Osteocyte (in vitro differentiated cells): ENCODE results near the gene GMNN. TPM values are rescaled to one million over a fixed set of nuclear protein-coding genes. Genes with fewer than 3 reads are reported as not detected.

Experiments
- DNase-seq: peaks from one replicate; pipeline ENCODE4 v3.0.0; 2021; ENCODE audit warnings: mixed read lengths; ENCODE audit not compliant: unreplicated experiment; ENCODE audit errors: extremely low spot score
- H3K27ac Mint-ChIP-seq: one replicate; pipeline ENCODE4 v1.8.0; 2021; ENCODE audit warnings: mild to moderate bottlenecking, mixed read lengths; ENCODE audit not compliant: unreplicated experiment
- H3K27me3 Mint-ChIP-seq: one replicate; pipeline ENCODE4 v1.8.0; 2021; ENCODE audit warnings: mixed read lengths; ENCODE audit not compliant: unreplicated experiment
- H3K36me3 Mint-ChIP-seq: one replicate; pipeline ENCODE4 v1.8.0; 2021; ENCODE audit warnings: mixed read lengths; ENCODE audit not compliant: unreplicated experiment
- H3K4me1 Mint-ChIP-seq: one replicate; pipeline ENCODE4 v1.8.0; 2021; ENCODE audit warnings: mixed read lengths; ENCODE audit not compliant: unreplicated experiment
- H3K4me3 Mint-ChIP-seq: one replicate; pipeline ENCODE4 v1.8.0; 2021; ENCODE audit warnings: mild to moderate bottlenecking, moderate library complexity, mixed read lengths; ENCODE audit not compliant: unreplicated experiment
- H3K9me3 Mint-ChIP-seq: one replicate; pipeline ENCODE4 v1.8.0; 2021; ENCODE audit warnings: mixed read lengths; ENCODE audit not compliant: unreplicated experiment
- CTCF ChIP-seq: fragments of 200-600 bp; sonication (generic); IDR thresholded peaks from 2 replicates; pipeline ENCODE4 v1.5.0; 2021; ENCODE audit warnings: antibody characterized with exemption, mild to moderate bottlenecking, moderate library complexity
- total RNA-seq: library from RNA; stranded (reverse); gene quantifications from 2 replicates; pipeline ENCODE4 v1.2.1, GENCODE V29; 2021

GMNN gene
- total RNA-seq, 1 donor from 2014 or later = 26.4 TPM

GRCh38 chr6:24825130-24825630 is 50.4 kb downstream of the GMNN start:
- TF ChIP-seq CTCF = no peak
- Mint-ChIP-seq H3K36me3 (peaks cover 2% of the 10 kb centered on the region), H3K27ac (no peak overlapping the region), H3K9me3 (no peaks in the 10 kb centered on the region), H3K27me3 (no peaks in the 10 kb centered on the region), H3K4me3 (no peak overlapping the region), H3K4me1 (peaks cover 18% of the 10 kb centered on the region)
- no peak for DNase-seq

- TF ChIP-seq CTCF = peak; percentile 19
- no peak overlapping the region for H3K4me3 Mint-ChIP-seq
- H3K36me3 Mint-ChIP-seq = peaks cover 2% of the 10 kb centered on the region
- peaks cover 37% of the 10 kb centered on the region for H3K4me1 Mint-ChIP-seq
- no peaks in the 10 kb centered on the region for H3K9me3 Mint-ChIP-seq
- H3K27me3 Mint-ChIP-seq = no peaks in the 10 kb centered on the region
- H3K27ac Mint-ChIP-seq = no peak overlapping the region
- no peak for DNase-seq
Observed at GRCh38 chr6:24827162-24827561, 52.4 kb downstream of the GMNN start.

GRCh38 chr6:24827970-24828369 is 53.2 kb downstream of the GMNN start:
- peaks cover 2% of the 10 kb centered on the region for H3K36me3 Mint-ChIP-seq
- H3K4me1 Mint-ChIP-seq = peaks cover 45% of the 10 kb centered on the region
- no peak overlapping the region for H3K4me3 Mint-ChIP-seq
- DNase-seq = no peak
- no peak overlapping the region for H3K27ac Mint-ChIP-seq
- no peaks in the 10 kb centered on the region for H3K9me3 Mint-ChIP-seq
- no peak for TF ChIP-seq CTCF
- H3K27me3 Mint-ChIP-seq = no peaks in the 10 kb centered on the region

- H3K27ac Mint-ChIP-seq = peak overlapping the region; percentile 15
- H3K27me3 Mint-ChIP-seq = no peaks in the 10 kb centered on the region
- no peaks in the 10 kb centered on the region for H3K9me3 Mint-ChIP-seq
- TF ChIP-seq CTCF = no peak
- H3K4me3 Mint-ChIP-seq = no peak overlapping the region
- DNase-seq = no peak
- H3K36me3 Mint-ChIP-seq = no peaks in the 10 kb centered on the region
- peaks cover 45% of the 10 kb centered on the region for H3K4me1 Mint-ChIP-seq
Observed at GRCh38 chr6:24829657-24830056, 54.9 kb downstream of the GMNN start.

- no peak for TF ChIP-seq CTCF
- no peak for DNase-seq
- Mint-ChIP-seq H3K36me3 (no peaks in the 10 kb centered on the region), H3K4me1 (peaks cover 52% of the 10 kb centered on the region), H3K27ac (peak overlapping the region; percentile 88), H3K27me3 (no peaks in the 10 kb centered on the region), H3K9me3 (no peaks in the 10 kb centered on the region), H3K4me3 (peak overlapping the region; percentile 15)
Observed at GRCh38 chr6:24831771-24832716, 57.3 kb downstream of the GMNN start.
